Neural cell (in vitro differentiated cells): ENCODE results near the gene FARP1.

Source experiments
- EZH2 ChIP-seq: fragments of 200-600, 300-800 bp; shearing (Covaris generic), sonication (generic); IDR thresholded peaks from 2 replicates; pipeline ENCODE4 v1.6.1; 2014; ENCODE audit warnings: antibody characterized with exemption, low read length, borderline replicate concordance, mild to moderate bottlenecking; ENCODE audit not compliant: insufficient read depth, poor library complexity, severe bottlenecking
- MXI1 ChIP-seq: fragments of 450-650 bp; conservative IDR thresholded peaks from 2 replicates; pipeline ENCODE4 v1.6.1; 2014; ENCODE audit warnings: antibody characterized with exemption, mild to moderate bottlenecking; ENCODE audit not compliant: poor library complexity, severe bottlenecking
- POLR2AphosphoS5 ChIP-seq: IDR thresholded peaks from 2 replicates; pipeline ENCODE4 v1.6.1; 2012
- RAD21 ChIP-seq: fragments of 450-650 bp; conservative IDR thresholded peaks from 2 replicates; pipeline ENCODE4 v1.6.1; 2014; ENCODE audit warnings: antibody characterized with exemption, mild to moderate bottlenecking, moderate library complexity
- REST ChIP-seq: IDR thresholded peaks from 2 replicates; pipeline ENCODE4 v1.6.1; 2012; ENCODE audit warnings: borderline replicate concordance
- TAF1 ChIP-seq: IDR thresholded peaks from 2 replicates; pipeline ENCODE4 v1.6.1; 2012; ENCODE audit warnings: low read depth
- TF ChIP-seq, protein P1 (sequence below): fragments of 450-650 bp; IDR thresholded peaks from 2 replicates; pipeline ENCODE4 v1.5.1; 2014; ENCODE audit warnings: antibody characterized with exemption, mild to moderate bottlenecking, moderate library complexity; ENCODE audit not compliant: poor library complexity, severe bottlenecking

DNA sequence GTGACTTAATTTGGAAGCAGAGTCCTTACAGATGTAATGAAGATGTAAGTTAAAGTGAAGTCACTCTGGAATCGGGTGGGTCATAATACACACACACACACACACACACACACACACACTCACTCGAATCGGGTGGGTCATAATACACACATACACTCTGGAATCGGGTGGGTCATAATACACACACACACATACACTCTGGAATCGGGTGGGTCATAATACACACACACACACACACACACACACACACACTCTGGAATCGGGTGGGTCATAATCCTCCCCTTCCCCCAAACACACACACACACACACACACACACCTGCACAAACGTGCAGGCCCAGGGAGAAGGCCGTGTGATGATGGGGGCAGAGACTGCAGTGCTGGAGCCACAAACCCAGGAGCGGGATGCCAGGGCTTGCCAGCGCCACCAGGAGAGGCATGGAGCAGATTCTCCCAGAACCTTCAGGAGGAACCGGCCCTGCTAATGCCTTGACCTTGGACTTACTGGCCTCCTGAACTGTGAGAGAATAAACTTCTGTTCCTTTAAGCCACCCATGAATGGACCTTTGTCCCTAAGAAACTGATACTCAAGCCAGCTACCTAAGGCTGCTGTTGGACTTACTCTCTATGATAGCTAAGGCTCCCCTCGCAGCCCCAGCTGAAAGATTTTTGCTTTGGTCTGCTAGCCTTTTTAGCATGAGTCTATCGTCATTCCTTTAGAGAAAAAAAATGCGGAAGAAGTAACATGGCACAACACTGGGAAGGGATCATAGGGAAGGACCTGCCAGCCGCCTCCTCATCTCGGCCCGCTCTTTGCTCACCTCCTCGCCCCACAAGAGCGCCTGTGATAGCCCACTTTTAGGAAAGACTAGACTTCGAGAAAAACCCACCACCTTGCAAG lies 170.4 kb downstream of the FARP1 start:
- TF ChIP-seq, protein P1, sequence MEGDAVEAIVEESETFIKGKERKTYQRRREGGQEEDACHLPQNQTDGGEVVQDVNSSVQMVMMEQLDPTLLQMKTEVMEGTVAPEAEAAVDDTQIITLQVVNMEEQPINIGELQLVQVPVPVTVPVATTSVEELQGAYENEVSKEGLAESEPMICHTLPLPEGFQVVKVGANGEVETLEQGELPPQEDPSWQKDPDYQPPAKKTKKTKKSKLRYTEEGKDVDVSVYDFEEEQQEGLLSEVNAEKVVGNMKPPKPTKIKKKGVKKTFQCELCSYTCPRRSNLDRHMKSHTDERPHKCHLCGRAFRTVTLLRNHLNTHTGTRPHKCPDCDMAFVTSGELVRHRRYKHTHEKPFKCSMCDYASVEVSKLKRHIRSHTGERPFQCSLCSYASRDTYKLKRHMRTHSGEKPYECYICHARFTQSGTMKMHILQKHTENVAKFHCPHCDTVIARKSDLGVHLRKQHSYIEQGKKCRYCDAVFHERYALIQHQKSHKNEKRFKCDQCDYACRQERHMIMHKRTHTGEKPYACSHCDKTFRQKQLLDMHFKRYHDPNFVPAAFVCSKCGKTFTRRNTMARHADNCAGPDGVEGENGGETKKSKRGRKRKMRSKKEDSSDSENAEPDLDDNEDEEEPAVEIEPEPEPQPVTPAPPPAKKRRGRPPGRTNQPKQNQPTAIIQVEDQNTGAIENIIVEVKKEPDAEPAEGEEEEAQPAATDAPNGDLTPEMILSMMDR: no peak
- TF ChIP-seq POLR2AphosphoS5 (no peak), MXI1 (no peak), TAF1 (no peak), EZH2 (no peak), RAD21 (no peak), REST (no peak)
